ENCODE measurements around the gene TM9SF3.

The TM9SF3 gene

GRCh38 chr10:96505150-96506136 is 81.4 kb downstream of the TM9SF3 start:
- no peak for FAIRE-seq

GRCh38 chr10:96502561-96503282 is 84.1 kb downstream of the TM9SF3 start:
- no peak for FAIRE-seq

- no peak for FAIRE-seq
Observed at GRCh38 chr10:96501985-96502384, 84.8 kb downstream of the TM9SF3 start.

GRCh38 chr10:96500519-96500918 is 86.3 kb downstream of the TM9SF3 start:
- no peak for FAIRE-seq

- no peak for FAIRE-seq
Observed at GRCh38 chr10:96500050-96500449, 86.8 kb downstream of the TM9SF3 start.

GRCh38 chr10:96497391-96497790 is 89.4 kb downstream of the TM9SF3 start:
- FAIRE-seq: no peak

GRCh38 chr10:96496281-96496925 is 90.4 kb downstream of the TM9SF3 start:
- no peak for FAIRE-seq

GRCh38 chr10:96495544-96495943 is 91.3 kb downstream of the TM9SF3 start:
- no peak for FAIRE-seq

GRCh38 chr10:96494694-96495093 is 92.1 kb downstream of the TM9SF3 start:
- FAIRE-seq: no peak

- FAIRE-seq: no peak
Observed at GRCh38 chr10:96493871-96494525, 92.8 kb downstream of the TM9SF3 start.

- no peak for FAIRE-seq
Observed at GRCh38 chr10:96493254-96493653, 93.6 kb downstream of the TM9SF3 start.

- FAIRE-seq: no peak
Observed at GRCh38 chr10:96491303-96491702, 95.5 kb downstream of the TM9SF3 start.

GRCh38 chr10:96488161-96488935 is 98.5 kb downstream of the TM9SF3 start:
- no peak for FAIRE-seq

GRCh38 chr10:96482815-96483588 is 103.8 kb downstream of the TM9SF3 start:
- FAIRE-seq: no peak

- FAIRE-seq: no peak
Observed at GRCh38 chr10:96478355-96478754, 108.5 kb downstream of the TM9SF3 start.

- no peak for FAIRE-seq
Observed at GRCh38 chr10:96473866-96474265, 112.9 kb downstream of the TM9SF3 start.

- FAIRE-seq: no peak
Observed at GRCh38 chr10:96470116-96470743, 116.6 kb downstream of the TM9SF3 start.

GRCh38 chr10:96468845-96469244 is 118.0 kb downstream of the TM9SF3 start:
- no peak for FAIRE-seq

Data from G401.6 (cell line).